K562 (cell line): ENCODE data around the gene MAP4K1. TPM values are rescaled to one million over a fixed set of nuclear protein-coding genes. Genes with fewer than 3 reads are reported as not detected.

Experiments
- ATAC-seq: fragments of 200-7000 bp; cut with Tn5 transposase; 3 replicates; pipeline ENCODE4 v1.9.1; 2020; ENCODE audit warnings: moderate library complexity
- BruUV-seq: library from RNA; stranded (reverse); fragments of 400-500 nt; replicated peaks from 2 replicates; lab custom pipeline; 2021; lab: Mats Ljungman, UMichigan
- CTCF ChIA-PET: fragments of 300-600 bp; formaldehyde crosslinking; extraction: SDS; loops from one replicate; lab custom pipeline; 2021; ENCODE audit warnings: low intra/inter-chr PET ratio; lab: Yijun Ruan, JAX
- POLR2A ChIA-PET: fragments of 300-600, 350-650 bp; sonication (Branson Sonifier 250); formaldehyde crosslinking; extraction: SDS; loops from one replicate; lab custom pipeline; 2021; ENCODE audit warnings: antibody characterized with exemption, inconsistent platforms; lab: Yijun Ruan, JAX
- DNase-seq, 4 experiments: peaks; one replicate each; pipeline versions ENCODE4 v3.0.0 to v3.0.0-alpha.2; 2011 to 2018; ENCODE audit warnings: low spot score in 3 of 4, mixed read lengths in 3 of 4; ENCODE audit errors: extremely low read depth in 1 of 4
- FAIRE-seq: peaks from 2 replicates; lab custom pipeline; 2011; peaks lifted over from hg19 to GRCh38; lab: Jason Lieb, UNC
- H2AFZ ChIP-seq: 2 replicates; pipeline ENCODE4 v1.6.0; 2011; ENCODE audit warnings: low read depth, low read length, control low read depth, inconsistent platforms
- H3K27ac ChIP-seq: fragments of 200-600 bp; 3 replicates; pipeline ENCODE4 v1.8.0; 2011; ENCODE audit warnings: low read depth, mild to moderate bottlenecking, control low read depth, inconsistent platforms, low read length, moderate library complexity, mixed read lengths; ENCODE audit errors: extremely low read depth
- H3K27me3 ChIP-seq, 2 experiments: fragments of 300-600 bp in 1 of 2; 2 replicates in 1 of 2; 3 replicates in 1 of 2; pipeline versions ENCODE4 v1.6.0 to v1.8.0; 2011; ENCODE audit warnings: inconsistent platforms in 2 of 2, low read length in 2 of 2, mild to moderate bottlenecking in 1 of 2, mixed read lengths in 1 of 2, moderate library complexity in 1 of 2; ENCODE audit not compliant: control insufficient read depth in 2 of 2, insufficient read depth in 2 of 2
- H3K36me3 ChIP-seq: fragments of 300-600 bp; 3 replicates; pipeline ENCODE4 v1.8.0; 2011; ENCODE audit warnings: mild to moderate bottlenecking, low read length, inconsistent platforms; ENCODE audit not compliant: control insufficient read depth, insufficient read depth
- H3K4me1 ChIP-seq, 2 experiments: fragments of 200-600 bp in 1 of 2; replicated peaks in 1 of 2; 2 replicates in 1 of 2; 3 replicates in 1 of 2; pipeline versions ENCODE4 v1.5.1 to v1.8.0; 2011; ENCODE audit warnings: inconsistent platforms in 2 of 2, low read length in 2 of 2, mild to moderate bottlenecking in 1 of 2, mixed read lengths in 1 of 2, moderate library complexity in 1 of 2; ENCODE audit not compliant: control insufficient read depth in 2 of 2, insufficient read depth in 2 of 2
- H3K4me2 ChIP-seq: 2 replicates; pipeline ENCODE4 v1.6.1; 2011; ENCODE audit warnings: low read length, control low read depth, inconsistent platforms, mixed read lengths; ENCODE audit not compliant: insufficient read depth
- H3K4me3 ChIP-seq: fragments of 200-600 bp; sonication (generic), shearing (Covaris generic); 2 replicates; pipeline ENCODE4 v1.5.1; 2016; ENCODE audit warnings: control low read depth, inconsistent platforms
- H3K79me2 ChIP-seq: fragments of 200-600 bp; 3 replicates; pipeline ENCODE4 v1.8.0; 2011; ENCODE audit warnings: low read length, inconsistent platforms; ENCODE audit not compliant: control insufficient read depth, insufficient read depth
- H3K9ac ChIP-seq, 2 experiments: 2 replicates each; pipeline versions ENCODE4 v1.6.0 to v1.6.1; 2011; ENCODE audit warnings: low read depth in 2 of 2, low read length in 2 of 2, control low read depth in 1 of 2, inconsistent platforms in 1 of 2, mild to moderate bottlenecking in 1 of 2, mixed read lengths in 1 of 2; ENCODE audit not compliant: insufficient read depth in 1 of 2
- H3K9me1 ChIP-seq: one replicate; pipeline ENCODE4 v1.6.0; 2011; ENCODE audit warnings: inconsistent platforms, mild to moderate bottlenecking, low read length, moderate library complexity; ENCODE audit not compliant: control insufficient read depth, insufficient read depth
- H3K9me3 ChIP-seq: replicated peaks from 2 replicates; pipeline ENCODE4 v1.5.1; 2011; ENCODE audit warnings: low read depth, low read length, inconsistent platforms; ENCODE audit not compliant: control insufficient read depth, insufficient read depth
- H4K20me1 ChIP-seq: replicated peaks from 2 replicates; pipeline ENCODE4 v1.6.1; 2011; ENCODE audit warnings: low read length, inconsistent platforms, mixed read lengths; ENCODE audit not compliant: control insufficient read depth, insufficient read depth
- HCFC1 ChIP-seq: IDR thresholded peaks from 2 replicates; pipeline ENCODE4 v1.6.1; 2012; ENCODE audit warnings: low read depth, low read length, improper control_type of control experiment
- NEUROD1 ChIP-seq: fragments of 150-350 bp; IDR thresholded peaks from 2 replicates; pipeline ENCODE4 v1.6.1; 2014; ENCODE audit warnings: borderline replicate concordance, low read length, low read depth; ENCODE audit not compliant: partially characterized antibody
- NFE2L1 ChIP-seq: fragments of 450-650 bp; IDR thresholded peaks from 2 replicates; pipeline ENCODE4 v1.6.1; 2016; ENCODE audit warnings: missing genetic modification characterization, low read depth, mild to moderate bottlenecking, missing compliant biosample characterization, moderate library complexity, borderline replicate concordance
- PCBP2 ChIP-seq: fragments of 200-400 bp; formaldehyde crosslinking; IDR thresholded peaks from 2 replicates; pipeline ENCODE4 v1.6.1; 2018; ENCODE audit warnings: low read length, low read depth, mild to moderate bottlenecking, moderate library complexity; ENCODE audit not compliant: poor library complexity, severe bottlenecking
- RERE ChIP-seq: sonication (generic); formaldehyde crosslinking; IDR thresholded peaks from 2 replicates; pipeline ENCODE4 v1.8.0; 2023; ENCODE audit warnings: missing genetic modification reagents, mild to moderate bottlenecking, borderline replicate concordance
- SMARCA5 ChIP-seq: fragments of 450-650 bp; IDR thresholded peaks from 2 replicates; pipeline ENCODE4 v1.6.1; 2016
- WGBS: fragments of 100-300 bp; shearing (Covaris generic); methylation state at CpG from one replicate; pipeline ENCODE4 v1.1.6; 2016; ENCODE audit warnings: low coverage, mixed read lengths; ENCODE audit not compliant: insufficient coverage; ENCODE audit errors: missing lambda C conversion rate; 5-methylcytosine and 5-hydroxymethylcytosine counted together
- in situ Hi-C: fragments of 300-500 bp; cut with MboI; formaldehyde crosslinking; loops from 4 replicates; pipeline ENCODE4 v1.15.0; 2018; ENCODE audit warnings: inconsistent platforms, mixed read lengths
- intact Hi-C: fragments of 100-400 bp; cut with micrococcal nuclease; formaldehyde crosslinking; loops from 2 replicates; pipeline ENCODE4 v1.14.2; 2022
- polyA plus RNA-seq, 8 experiments: library from polyadenylated mRNA; depleted of rRNA in 4 of 8; stranded (reverse) in 5 of 8; unstranded in 3 of 8; fragments of >200 nt; fragmentation: Nextera tagmentation in 2 of 8; fragmentation: Illumina TruSeq in 1 of 8; extraction: Ambion mirVana in 2 of 8; extraction: Trizol in 1 of 8; gene quantifications; 2 replicates each; pipeline versions ENCODE4 v1.2.1 to v1.2.3, GENCODE V29; 2011 to 2014; ENCODE audit warnings: inconsistent platforms in 1 of 8, missing spikeins in 1 of 8
- total RNA-seq, 7 experiments: library from RNA; depleted of rRNA in 6 of 7; stranded (reverse); fragments of >200 nt in 6 of 7; fragmentation: Illumina TruSeq in 2 of 7; extraction: Trizol in 2 of 7; gene quantifications; 2 replicates each; pipeline versions ENCODE4 v1.2.1 to v1.2.3, GENCODE V29; 2011 to 2021; ENCODE audit warnings: low replicate concordance in 1 of 7
- TF ChIP-seq, protein P1 (sequence below): fragments of 200-400 bp; formaldehyde crosslinking; IDR thresholded peaks from 2 replicates; pipeline ENCODE4 v1.6.1; 2017; ENCODE audit warnings: mild to moderate bottlenecking, low read depth, low read length, moderate library complexity
- TF ChIP-seq, protein P2 (sequence below), 2 experiments: fragments of 450-650 bp in 1 of 2; sonication (generic) in 1 of 2; formaldehyde crosslinking; conservative IDR thresholded peaks; 2 replicates each; pipeline versions ENCODE4 v1.4.0 to v1.8.1; 2020 to 2022; ENCODE audit warnings: mild to moderate bottlenecking in 1 of 2, missing genetic modification reagents in 1 of 2

The MAP4K1 gene
- total and polyA plus RNA-seq, 9 of the 15 experiments (the other 6 are each of a cell fraction or from before 2014, with no cell fraction given): 0.14 to 3.2 (median 0.73) TPM; not detected in 1

DNA sequence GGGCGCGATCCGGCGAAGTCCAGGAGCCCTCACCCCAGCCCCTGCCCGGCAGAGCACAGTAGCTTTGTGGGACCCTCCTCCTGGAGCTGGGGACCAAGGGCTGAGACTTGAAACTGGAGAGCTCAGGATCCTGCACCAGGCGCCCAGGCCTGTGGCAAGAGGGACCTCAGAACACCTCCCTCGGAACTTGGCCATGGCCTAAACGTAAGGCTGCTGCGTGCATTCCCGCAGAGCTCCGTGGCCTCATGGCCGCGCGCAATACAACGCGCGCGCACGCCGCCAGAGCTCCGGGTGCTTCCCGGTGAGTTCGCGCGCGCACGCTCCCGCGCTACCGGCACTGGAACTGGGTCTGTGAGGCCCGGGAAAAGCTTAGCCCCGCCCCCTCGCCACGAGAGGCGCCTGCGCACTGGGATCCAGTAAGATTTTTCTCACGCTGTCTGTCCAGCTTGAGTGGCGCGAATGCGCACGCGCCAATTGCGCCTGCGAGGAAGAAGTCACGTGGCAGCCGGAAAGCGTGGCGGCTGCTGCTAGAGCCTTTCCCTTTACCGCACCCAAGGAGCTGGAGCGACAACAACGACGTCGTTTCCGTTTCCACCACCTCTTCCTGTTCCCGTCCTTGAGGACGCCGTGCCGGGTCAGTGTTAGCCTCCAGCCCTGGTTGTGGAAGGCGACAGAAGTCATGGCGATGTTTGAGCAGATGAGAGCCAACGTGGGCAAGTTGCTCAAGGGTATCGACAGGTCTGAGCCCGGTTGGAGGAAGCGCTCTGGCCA, 1.0 kb upstream of the MAP4K1 start, which contains the start of gene EIF3K (continued):
- TF ChIP-seq, protein P1, sequence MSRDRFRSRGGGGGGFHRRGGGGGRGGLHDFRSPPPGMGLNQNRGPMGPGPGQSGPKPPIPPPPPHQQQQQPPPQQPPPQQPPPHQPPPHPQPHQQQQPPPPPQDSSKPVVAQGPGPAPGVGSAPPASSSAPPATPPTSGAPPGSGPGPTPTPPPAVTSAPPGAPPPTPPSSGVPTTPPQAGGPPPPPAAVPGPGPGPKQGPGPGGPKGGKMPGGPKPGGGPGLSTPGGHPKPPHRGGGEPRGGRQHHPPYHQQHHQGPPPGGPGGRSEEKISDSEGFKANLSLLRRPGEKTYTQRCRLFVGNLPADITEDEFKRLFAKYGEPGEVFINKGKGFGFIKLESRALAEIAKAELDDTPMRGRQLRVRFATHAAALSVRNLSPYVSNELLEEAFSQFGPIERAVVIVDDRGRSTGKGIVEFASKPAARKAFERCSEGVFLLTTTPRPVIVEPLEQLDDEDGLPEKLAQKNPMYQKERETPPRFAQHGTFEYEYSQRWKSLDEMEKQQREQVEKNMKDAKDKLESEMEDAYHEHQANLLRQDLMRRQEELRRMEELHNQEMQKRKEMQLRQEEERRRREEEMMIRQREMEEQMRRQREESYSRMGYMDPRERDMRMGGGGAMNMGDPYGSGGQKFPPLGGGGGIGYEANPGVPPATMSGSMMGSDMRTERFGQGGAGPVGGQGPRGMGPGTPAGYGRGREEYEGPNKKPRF: no peak
- no peak for TF ChIP-seq SMARCA5
- TF ChIP-seq, all 486 proteins: peak for 132

DNA sequence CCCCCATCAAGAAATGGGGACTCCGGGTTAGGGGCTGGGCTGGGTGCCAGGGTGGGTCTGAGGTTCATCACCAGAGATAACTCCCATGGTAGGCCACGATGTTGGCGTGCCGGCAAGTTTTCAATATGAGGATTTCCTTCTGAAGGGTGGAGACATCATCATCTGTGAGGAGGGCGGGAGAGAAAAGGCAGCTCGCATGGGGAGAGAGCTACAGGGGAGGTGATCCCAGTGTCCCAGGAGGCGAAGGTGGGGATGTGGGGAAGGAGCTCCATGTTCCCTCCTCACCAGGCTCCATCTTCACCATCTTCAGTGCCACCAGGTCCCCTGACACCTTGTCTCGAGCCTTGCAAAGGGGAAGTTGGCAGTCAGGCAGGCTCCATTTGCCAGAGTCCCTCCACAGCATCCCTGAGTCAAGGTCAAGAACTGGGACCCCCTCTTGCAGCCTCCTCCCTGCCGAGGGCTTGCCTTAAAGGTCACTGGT, 430 bp downstream of the MAP4K1 start:
- no peaks in the 10 kb centered on the region for H3K9me1 ChIP-seq
- H3K9ac ChIP-seq: peak overlapping the region in 1 of 2 experiments; percentile 59; a peak in 2 of 4 replicates
- no peak for FAIRE-seq
- POLR2A ChIA-PET: interaction anchor here (0.6 to 1.6 kb wide), 3 partner anchors 55 to 475 kb away, joined by 3 to 4 read pairs (median 3); no protein-coding TSS in a partner anchor
- H3K27me3 ChIP-seq: no peaks in the 10 kb centered on the region
- 84% methylated on average over 7 of the region's 9 CpGs for WGBS
- H3K27ac ChIP-seq: no peak overlapping the region
- no peak overlapping the region for H3K4me2 ChIP-seq
- H3K4me1 ChIP-seq: peaks cover 13 to 37% of the 10 kb centered on the region in 2 experiments; a peak in 4 of 5 replicates
- DNase-seq: no peak
- CTCF ChIA-PET: no interaction called here
- H3K36me3 ChIP-seq: peaks cover 29% of the 10 kb centered on the region
- no peaks in the 10 kb centered on the region for H3K9me3 ChIP-seq
- 0 out of 2 replicates have a peak, but pooled peaks cover 4% of the 10 kb centered on the region for H4K20me1 ChIP-seq
- intact Hi-C loops: loop anchor here (5.0 kb wide), 1 partner anchor 60 kb away; no protein-coding TSS in a partner anchor
- H3K4me3 ChIP-seq: no peak overlapping the region
- peak overlapping the region; percentile 93 for H2AFZ ChIP-seq
- BruUV-seq: no TSS peak
- no peak for ATAC-seq
- in situ Hi-C loops: loop anchor here (10.0 kb wide), 1 partner anchor 383 kb away; no protein-coding TSS in a partner anchor
- H3K79me2 ChIP-seq: peaks cover 34% of the 10 kb centered on the region
- no peak for TF ChIP-seq RERE (CRISPR knock-in tag)
- no peak for TF ChIP-seq HCFC1
- TF ChIP-seq, protein P2, sequence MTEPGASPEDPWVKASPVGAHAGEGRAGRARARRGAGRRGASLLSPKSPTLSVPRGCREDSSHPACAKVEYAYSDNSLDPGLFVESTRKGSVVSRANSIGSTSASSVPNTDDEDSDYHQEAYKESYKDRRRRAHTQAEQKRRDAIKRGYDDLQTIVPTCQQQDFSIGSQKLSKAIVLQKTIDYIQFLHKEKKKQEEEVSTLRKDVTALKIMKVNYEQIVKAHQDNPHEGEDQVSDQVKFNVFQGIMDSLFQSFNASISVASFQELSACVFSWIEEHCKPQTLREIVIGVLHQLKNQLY (CRISPR knock-in tag; conservative IDR thresholded peaks at IDR 0.05): no peak
- TF ChIP-seq NFE2L1: no peak
- TF ChIP-seq NEUROD1: no peak
- no peak for TF ChIP-seq PCBP2
